Mucosa of gallbladder (tissue), 1 donor: Measurements from ENCODE around the gene ZNF268. TPM values are rescaled to one million over a fixed set of nuclear protein-coding genes. Genes with fewer than 3 reads are reported as not detected.

Experiments used
- DNase-seq: peaks from one replicate; pipeline ENCODE4 v3.0.0-alpha.2; 2020; ENCODE audit warnings: low spot score
- total RNA-seq: library from RNA; stranded (reverse); gene quantifications from one replicate; pipeline ENCODE4 v1.2.1, GENCODE V29; 2021
- donor health status: DM: no; HTN: no; CAD: no.

ZNF268 gene
- 21.5 TPM for total RNA-seq

GRCh38 chr12:133181238-133181959 is at the start of gene ZNF268:
Gene ZNF268 (plus strand): TSS chr12:133181495. CDS start chr12:133181998, 503 bp downstream.
- DNase-seq, result peak; percentile 95

DNA sequence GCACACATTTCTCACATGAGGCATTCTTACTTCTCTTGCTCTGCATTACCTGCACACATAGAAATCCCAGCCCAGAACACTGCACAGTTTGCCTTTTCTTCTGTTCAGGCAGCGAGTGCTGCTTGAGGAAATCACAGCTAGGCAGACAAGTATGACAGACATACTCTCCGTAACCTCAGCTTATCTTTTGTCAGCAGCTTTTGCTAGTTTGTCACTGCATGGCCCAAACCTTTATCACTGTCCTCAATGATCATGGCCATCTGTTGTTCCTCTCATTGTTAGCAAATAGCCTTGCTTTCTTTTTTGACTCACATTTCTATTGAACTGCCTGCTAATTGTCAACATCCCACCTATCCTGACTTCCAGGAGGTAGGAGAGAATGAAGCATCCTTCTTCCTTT is 45.5 kb upstream of the ZNF268 start:
- no peak for DNase-seq

- DNase-seq, result no peak
Observed at GRCh38 chr12:133145981-133146380, 35.3 kb upstream of the ZNF268 start.

GRCh38 chr12:133156125-133156690 is 25.1 kb upstream of the ZNF268 start:
- DNase-seq, result no peak

- DNase-seq, result no peak
Observed at GRCh38 chr12:133165776-133166175, 15.5 kb upstream of the ZNF268 start.

- DNase-seq, result no peak
Observed at GRCh38 chr12:133172491-133172890, 8.8 kb upstream of the ZNF268 start.

DNA sequence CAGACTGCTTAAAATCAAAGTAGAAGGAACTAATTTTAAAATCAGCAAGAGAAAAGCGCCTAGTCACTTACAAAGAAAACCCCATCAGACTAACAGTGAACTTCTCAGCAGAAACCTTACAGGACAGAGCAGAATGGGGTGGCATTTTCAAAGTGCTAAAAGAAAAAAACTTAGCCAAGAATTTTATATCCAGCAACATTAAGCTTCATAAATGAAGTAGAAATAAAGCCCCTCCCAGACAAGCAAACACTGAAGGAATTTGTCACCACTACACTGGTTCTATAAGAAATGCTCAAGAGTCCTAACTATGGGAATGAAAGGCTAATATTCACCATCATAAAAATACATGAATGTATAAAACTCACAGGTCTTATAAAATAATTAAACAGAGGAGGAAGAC is 6.4 kb upstream of the ZNF268 start:
- no peak for DNase-seq

- no peak for DNase-seq
Observed at GRCh38 chr12:133180669-133181068, 626 bp upstream of the ZNF268 start.

GRCh38 chr12:133190176-133190575 is 8.9 kb downstream of the ZNF268 start:
- no peak for DNase-seq

GRCh38 chr12:133192847-133193246 is 11.6 kb downstream of the ZNF268 start:
- no peak for DNase-seq

GRCh38 chr12:133201888-133202287 is 20.6 kb downstream of the ZNF268 start:
- no peak for DNase-seq

DNA sequence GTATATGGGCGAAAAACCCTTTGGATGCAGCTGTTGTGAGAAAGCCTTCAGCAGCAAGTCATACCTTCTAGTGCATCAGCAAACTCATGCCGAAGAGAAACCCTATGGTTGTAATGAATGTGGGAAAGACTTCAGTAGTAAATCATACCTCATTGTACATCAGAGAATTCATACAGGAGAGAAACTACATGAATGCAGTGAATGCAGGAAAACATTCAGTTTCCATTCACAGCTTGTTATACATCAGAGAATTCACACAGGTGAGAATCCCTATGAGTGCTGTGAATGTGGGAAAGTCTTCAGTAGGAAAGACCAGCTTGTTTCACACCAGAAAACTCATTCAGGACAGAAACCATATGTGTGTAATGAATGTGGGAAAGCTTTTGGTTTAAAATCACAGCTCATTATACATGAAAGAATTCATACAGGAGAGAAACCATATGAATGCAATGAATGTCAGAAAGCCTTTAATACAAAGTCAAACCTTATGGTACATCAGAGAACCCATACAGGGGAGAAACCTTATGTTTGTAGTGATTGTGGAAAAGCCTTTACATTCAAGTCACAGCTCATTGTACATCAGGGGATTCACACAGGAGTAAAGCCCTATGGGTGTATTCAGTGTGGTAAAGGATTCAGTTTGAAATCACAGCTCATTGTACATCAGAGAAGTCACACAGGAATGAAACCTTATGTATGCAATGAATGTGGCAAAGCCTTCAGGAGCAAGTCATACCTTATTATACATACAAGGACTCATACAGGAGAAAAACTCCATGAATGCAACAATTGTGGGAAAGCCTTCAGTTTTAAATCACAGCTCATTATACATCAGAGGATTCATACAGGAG is 21.4 kb downstream of the ZNF268 start:
- DNase-seq, result no peak

- DNase-seq, result no peak
Observed at GRCh38 chr12:133203344-133204263, 22.3 kb downstream of the ZNF268 start.

- no peak for DNase-seq
Observed at GRCh38 chr12:133204264-133204603, 22.9 kb downstream of the ZNF268 start.

GRCh38 chr12:133206390-133206789 is 25.1 kb downstream of the ZNF268 start:
- DNase-seq, result no peak

- no peak for DNase-seq
Observed at GRCh38 chr12:133215724-133216123, 34.4 kb downstream of the ZNF268 start.

GRCh38 chr12:133217219-133217618 is 35.9 kb downstream of the ZNF268 start:
- no peak for DNase-seq

GRCh38 chr12:133220521-133220920 is 39.2 kb downstream of the ZNF268 start:
- DNase-seq, result no peak

DNA sequence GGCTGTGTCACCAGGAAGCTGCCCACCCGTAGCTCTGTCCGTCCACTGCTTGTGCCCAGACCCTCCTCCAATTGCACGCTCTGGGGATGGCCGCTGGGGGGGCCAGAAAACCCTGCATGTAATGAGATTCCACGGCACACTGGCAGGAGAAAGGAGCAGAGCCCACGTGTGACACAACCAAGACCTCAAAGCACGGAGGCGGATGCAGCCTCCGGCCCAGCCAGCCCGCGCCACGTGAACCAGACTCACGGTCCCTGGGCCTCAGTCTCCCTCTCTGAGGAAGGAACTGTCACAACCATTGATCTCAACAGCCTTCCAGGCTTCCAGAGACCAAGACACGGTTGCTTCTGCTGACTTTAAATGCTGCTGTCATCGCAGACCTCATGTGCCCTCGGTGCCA is 39.9 kb downstream of the ZNF268 start:
- no peak for DNase-seq

GRCh38 chr12:133222211-133222610 is 40.9 kb downstream of the ZNF268 start:
- no peak for DNase-seq

DNA sequence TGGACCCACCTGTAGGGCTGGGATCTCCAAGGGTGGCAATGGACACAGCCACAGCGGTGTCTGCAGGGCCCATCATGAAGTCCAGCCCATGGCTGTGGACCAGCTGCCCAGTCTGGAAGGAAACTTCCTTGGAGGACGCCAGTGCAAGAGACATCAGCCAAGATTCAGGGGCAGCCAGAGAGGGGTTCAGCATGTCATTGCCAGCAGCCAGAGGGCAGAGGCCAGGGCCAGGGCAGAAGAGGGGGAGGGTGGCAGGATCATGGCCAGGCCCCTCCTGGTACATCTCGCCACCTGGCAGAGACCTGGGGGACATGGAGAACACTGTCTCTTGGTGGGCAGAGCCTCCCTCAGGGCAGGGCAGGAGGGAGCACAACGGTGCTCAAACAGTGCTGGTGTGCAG is 44.2 kb downstream of the ZNF268 start:
- DNase-seq, result no peak

GRCh38 chr12:133226690-133227089 is 45.4 kb downstream of the ZNF268 start:
- no peak for DNase-seq
